ENCODE data around the gene ADCK1.

- no peak for TF ChIP-seq ZNF175 (tag by site-specific recombination; IDR thresholded peaks at IDR 0.05)
- TF ChIP-seq ZNF48 (tag by site-specific recombination; IDR thresholded peaks at IDR 0.05) = no peak
- TF ChIP-seq CTCF (tag by site-specific recombination; IDR thresholded peaks at IDR 0.05) = no peak
- no peak for TF ChIP-seq ZNF16 (tag by site-specific recombination; IDR thresholded peaks at IDR 0.05; ENCODE audit: low read depth)
- no peak for TF ChIP-seq TCF7L2 (IDR thresholded peaks at IDR 0.05; ENCODE audit: borderline replicate concordance, low read depth, low read length)
- TF ChIP-seq ZNF76 (tag by site-specific recombination; IDR thresholded peaks at IDR 0.05; ENCODE audit: borderline replicate concordance, low read depth) = no peak
These were observed 905 bp downstream of the ADCK1 start for GRCh38 chr14:77800814-77801213.

Data from HEK293 (cell line).